BLaER1 (cell line): Measurements from ENCODE around the gene MCOLN3.

Source experiments
- H3K27ac ChIP-seq: shearing (Covaris generic); formaldehyde crosslinking; 2 replicates; pipeline ENCODE4 v1.8.1; 2022
- H3K27me3 ChIP-seq: shearing (Covaris generic); formaldehyde crosslinking; 2 replicates; pipeline ENCODE4 v1.8.1; 2022
- H3K36me3 ChIP-seq: shearing (Covaris generic); formaldehyde crosslinking; 2 replicates; pipeline ENCODE4 v1.8.1; 2022
- H3K4me1 ChIP-seq: shearing (Covaris generic); formaldehyde crosslinking; 2 replicates; pipeline ENCODE4 v1.8.1; 2022
- H3K4me2 ChIP-seq: shearing (Covaris generic); formaldehyde crosslinking; 2 replicates; pipeline ENCODE4 v1.8.1; 2022
- H3K4me3 ChIP-seq: shearing (Covaris generic); formaldehyde crosslinking; 2 replicates; pipeline ENCODE4 v1.8.1; 2022
- H3K9ac ChIP-seq: shearing (Covaris generic); formaldehyde crosslinking; 2 replicates; pipeline ENCODE4 v1.8.1; 2022
- H3K9me3 ChIP-seq: shearing (Covaris generic); formaldehyde crosslinking; 2 replicates; pipeline ENCODE4 v1.8.1; 2022
- H4K20me1 ChIP-seq: shearing (Covaris generic); formaldehyde crosslinking; 2 replicates; pipeline ENCODE4 v1.8.1; 2022
- Cebpa-rat ChIP-seq: shearing (Covaris generic); IDR thresholded peaks from 2 replicates; pipeline ENCODE4 v1.8.1; 2022

MCOLN3 gene

GRCh38 chr1:84973498-84974334, 74.6 kb downstream of the MCOLN3 start:
- TF ChIP-seq Cebpa-rat = 0 out of 2 replicates have a peak, but pooled peaks have one; percentile 16
- Histone ChIP-seq H3K4me2 (no peak overlapping the region), H3K27me3 (no peaks in the 10 kb centered on the region), H3K36me3 (no peaks in the 10 kb centered on the region), H3K4me1 (peaks cover 12% of the 10 kb centered on the region), H4K20me1 (no peaks in the 10 kb centered on the region), H3K4me3 (no peak overlapping the region), H3K9me3 (no peaks in the 10 kb centered on the region), H3K9ac (no peak overlapping the region), H3K27ac (no peak overlapping the region)

GRCh38 chr1:84972377-84972987, 75.8 kb downstream of the MCOLN3 start:
- Histone ChIP-seq H3K4me2 (peak overlapping the region; percentile 39), H3K4me1 (peaks cover 12% of the 10 kb centered on the region)
- no peak for TF ChIP-seq Cebpa-rat

GRCh38 chr1:84971957-84972356, 76.3 kb downstream of the MCOLN3 start:
- Histone ChIP-seq H3K9ac (no peak overlapping the region), H3K4me1 (peaks cover 12% of the 10 kb centered on the region), H3K27ac (no peak overlapping the region), H4K20me1 (no peaks in the 10 kb centered on the region), H3K4me2 (peak overlapping the region; percentile 39), H3K9me3 (no peaks in the 10 kb centered on the region), H3K27me3 (no peaks in the 10 kb centered on the region), H3K36me3 (no peaks in the 10 kb centered on the region), H3K4me3 (no peak overlapping the region)
- no peak for TF ChIP-seq Cebpa-rat

More at GRCh38 chr1:84972377-84972987, 75.8 kb downstream of the MCOLN3 start:
- H3K27me3 ChIP-seq = no peaks in the 10 kb centered on the region
- H3K27ac ChIP-seq = no peak overlapping the region
- H3K4me3 ChIP-seq = no peak overlapping the region
- H4K20me1 ChIP-seq = no peaks in the 10 kb centered on the region
- no peaks in the 10 kb centered on the region for H3K9me3 ChIP-seq
- H3K9ac ChIP-seq = no peak overlapping the region
- no peaks in the 10 kb centered on the region for H3K36me3 ChIP-seq

- Histone ChIP-seq H4K20me1 (no peaks in the 10 kb centered on the region), H3K36me3 (no peaks in the 10 kb centered on the region), H3K9me3 (no peaks in the 10 kb centered on the region), H3K27ac (no peak overlapping the region), H3K9ac (no peak overlapping the region), H3K27me3 (no peaks in the 10 kb centered on the region), H3K4me2 (no peak overlapping the region), H3K4me3 (no peak overlapping the region), H3K4me1 (peaks cover 12% of the 10 kb centered on the region)
- TF ChIP-seq Cebpa-rat = no peak
Measured at GRCh38 chr1:84969489-84970250, 78.6 kb downstream of the MCOLN3 start.

GRCh38 chr1:84968865-84969264, 79.4 kb downstream of the MCOLN3 start:
- Histone ChIP-seq H4K20me1 (no peaks in the 10 kb centered on the region), H3K27me3 (no peaks in the 10 kb centered on the region), H3K4me3 (no peak overlapping the region), H3K27ac (no peak overlapping the region), H3K9me3 (no peaks in the 10 kb centered on the region), H3K4me2 (no peak overlapping the region), H3K4me1 (peaks cover 12% of the 10 kb centered on the region), H3K9ac (no peak overlapping the region), H3K36me3 (no peaks in the 10 kb centered on the region)
- TF ChIP-seq Cebpa-rat = no peak

GRCh38 chr1:84968101-84968500, 80.2 kb downstream of the MCOLN3 start:
- no peak overlapping the region for H3K9ac ChIP-seq
- H3K27me3 ChIP-seq = no peaks in the 10 kb centered on the region
- H4K20me1 ChIP-seq = no peaks in the 10 kb centered on the region
- no peak for TF ChIP-seq Cebpa-rat
- no peak overlapping the region for H3K27ac ChIP-seq
- H3K9me3 ChIP-seq = no peaks in the 10 kb centered on the region
- peaks cover 12% of the 10 kb centered on the region for H3K4me1 ChIP-seq
- no peak overlapping the region for H3K4me3 ChIP-seq
- no peak overlapping the region for H3K4me2 ChIP-seq
- no peaks in the 10 kb centered on the region for H3K36me3 ChIP-seq
